Gastroesophageal sphincter (tissue), 3 donors: ENCODE measurements around the gene SH3RF3.

ENCODE experiments used
- POLR2A ChIP-seq, 2 donors: fragments of 450-650 bp; IDR thresholded peaks; one replicate each; pipeline ENCODE4 v1.6.1; 2017; ENCODE audit warnings: antibody characterized with exemption in 2 of 2, mild to moderate bottlenecking in 2 of 2, moderate library complexity in 1 of 2
- POLR2AphosphoS5 ChIP-seq: sonication (generic); formaldehyde crosslinking; IDR thresholded peaks from one replicate; pipeline ENCODE4 v1.6.1; 2017; ENCODE audit warnings: antibody characterized with exemption
- TF ChIP-seq, protein P1 (sequence below), 4 experiments: fragments of 200-600 bp in 2 of 4; fragments of 450-650 bp in 2 of 4; sonication (generic) in 1 of 4; IDR thresholded peaks; one replicate each; pipeline ENCODE4 v1.5.1; 2017 to 2019; ENCODE audit warnings: antibody characterized with exemption in 4 of 4, mild to moderate bottlenecking in 2 of 4, moderate library complexity in 2 of 4

DNA sequence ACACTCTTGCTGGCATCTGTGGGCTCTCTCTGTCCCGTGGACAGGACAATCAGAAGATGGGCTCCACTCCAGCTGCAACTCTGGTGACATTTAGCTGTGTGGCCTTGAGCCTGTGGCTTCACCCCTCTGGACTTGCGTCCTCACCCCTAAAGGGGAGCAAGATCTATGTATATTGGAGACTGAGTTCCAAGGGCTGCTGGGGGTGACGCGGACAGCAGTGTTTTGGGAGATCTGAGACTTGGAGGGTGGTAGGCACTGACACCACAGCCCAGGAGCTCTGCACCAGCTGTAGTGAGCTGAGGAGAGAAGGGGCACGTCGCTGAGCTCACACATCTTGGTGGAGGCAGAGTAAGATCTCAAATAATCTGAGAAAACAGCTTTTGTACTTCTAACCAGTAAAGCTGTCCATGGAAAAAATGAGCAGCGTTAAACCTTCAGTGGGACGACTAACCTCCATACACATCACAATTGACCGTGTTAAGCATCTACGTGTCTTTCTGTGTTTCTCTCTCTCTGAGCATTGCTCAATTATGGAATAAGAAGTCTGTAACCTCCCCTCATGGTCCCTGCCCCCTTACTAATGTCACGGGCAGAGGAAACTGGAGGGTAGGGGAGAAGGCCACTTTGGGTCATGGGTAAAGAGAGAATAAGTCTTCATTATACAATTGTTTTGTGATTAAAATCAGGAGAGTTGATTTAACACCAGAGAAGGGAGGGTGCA lies 85.8 kb downstream of the SH3RF3 start:
- TF ChIP-seq POLR2AphosphoS5, result no peak
- TF ChIP-seq, protein P1, sequence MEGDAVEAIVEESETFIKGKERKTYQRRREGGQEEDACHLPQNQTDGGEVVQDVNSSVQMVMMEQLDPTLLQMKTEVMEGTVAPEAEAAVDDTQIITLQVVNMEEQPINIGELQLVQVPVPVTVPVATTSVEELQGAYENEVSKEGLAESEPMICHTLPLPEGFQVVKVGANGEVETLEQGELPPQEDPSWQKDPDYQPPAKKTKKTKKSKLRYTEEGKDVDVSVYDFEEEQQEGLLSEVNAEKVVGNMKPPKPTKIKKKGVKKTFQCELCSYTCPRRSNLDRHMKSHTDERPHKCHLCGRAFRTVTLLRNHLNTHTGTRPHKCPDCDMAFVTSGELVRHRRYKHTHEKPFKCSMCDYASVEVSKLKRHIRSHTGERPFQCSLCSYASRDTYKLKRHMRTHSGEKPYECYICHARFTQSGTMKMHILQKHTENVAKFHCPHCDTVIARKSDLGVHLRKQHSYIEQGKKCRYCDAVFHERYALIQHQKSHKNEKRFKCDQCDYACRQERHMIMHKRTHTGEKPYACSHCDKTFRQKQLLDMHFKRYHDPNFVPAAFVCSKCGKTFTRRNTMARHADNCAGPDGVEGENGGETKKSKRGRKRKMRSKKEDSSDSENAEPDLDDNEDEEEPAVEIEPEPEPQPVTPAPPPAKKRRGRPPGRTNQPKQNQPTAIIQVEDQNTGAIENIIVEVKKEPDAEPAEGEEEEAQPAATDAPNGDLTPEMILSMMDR (IDR thresholded peaks at IDR 0.05), result no peak
- no peak for TF ChIP-seq POLR2A (IDR thresholded peaks at IDR 0.05)
